HG03432 (cell line): Measurements from ENCODE around the gene C1QTNF8.

ENCODE experiments used
- ATAC-seq: cut with Tn5 transposase; IDR thresholded peaks from one replicate; pipeline ENCODE4 v1.9.1; 2021; ENCODE audit warnings: mild to moderate bottlenecking, moderate library complexity; ENCODE audit not compliant: unreplicated experiment

C1QTNF8 gene

DNA sequence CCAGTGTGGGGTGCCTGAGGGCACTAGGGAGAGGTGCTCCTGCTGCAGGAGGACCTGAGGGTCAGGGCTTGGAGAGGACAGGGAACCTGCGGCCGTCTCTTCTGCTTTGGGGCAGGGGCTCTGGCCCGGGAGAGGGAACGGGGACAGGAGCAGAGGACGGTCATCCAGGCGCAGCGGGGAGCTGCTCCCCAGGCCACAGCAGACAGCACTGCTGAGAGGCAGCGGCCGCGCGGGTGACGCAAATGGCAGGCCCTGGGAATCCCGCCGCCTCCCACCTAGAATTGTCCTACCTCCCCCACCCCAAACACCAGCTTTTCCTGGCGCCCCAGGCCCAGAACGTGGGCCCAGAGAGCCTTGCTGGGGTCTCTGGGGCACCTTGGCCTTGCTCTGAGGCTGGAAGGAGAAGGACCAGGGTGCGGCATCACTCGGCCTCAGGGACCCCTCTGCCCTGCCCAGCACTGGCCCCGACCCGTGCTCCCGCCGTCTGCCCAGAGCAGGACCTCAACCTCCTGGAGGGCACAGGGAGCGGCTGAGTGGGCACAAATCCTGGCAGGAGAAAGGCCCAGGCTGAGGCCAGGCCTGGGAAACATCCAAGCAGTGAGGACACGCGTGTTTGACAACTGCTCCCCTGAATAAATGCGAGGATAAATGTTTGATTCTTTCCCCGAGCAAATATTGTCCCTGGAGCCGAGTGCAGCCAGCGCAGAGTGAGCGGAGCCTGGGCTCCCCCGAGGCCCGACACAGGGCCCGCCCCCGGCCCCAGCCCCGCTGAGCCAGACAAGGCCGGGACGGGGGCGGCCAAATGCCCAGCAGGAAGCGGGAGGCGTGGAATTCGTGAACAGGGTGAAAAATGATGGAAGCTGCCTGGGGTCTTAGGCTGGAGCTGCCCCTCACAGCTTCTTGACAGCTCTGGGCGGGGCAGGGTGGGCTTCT is 15.0 kb downstream of the C1QTNF8 start:
- ATAC-seq: no peak

DNA sequence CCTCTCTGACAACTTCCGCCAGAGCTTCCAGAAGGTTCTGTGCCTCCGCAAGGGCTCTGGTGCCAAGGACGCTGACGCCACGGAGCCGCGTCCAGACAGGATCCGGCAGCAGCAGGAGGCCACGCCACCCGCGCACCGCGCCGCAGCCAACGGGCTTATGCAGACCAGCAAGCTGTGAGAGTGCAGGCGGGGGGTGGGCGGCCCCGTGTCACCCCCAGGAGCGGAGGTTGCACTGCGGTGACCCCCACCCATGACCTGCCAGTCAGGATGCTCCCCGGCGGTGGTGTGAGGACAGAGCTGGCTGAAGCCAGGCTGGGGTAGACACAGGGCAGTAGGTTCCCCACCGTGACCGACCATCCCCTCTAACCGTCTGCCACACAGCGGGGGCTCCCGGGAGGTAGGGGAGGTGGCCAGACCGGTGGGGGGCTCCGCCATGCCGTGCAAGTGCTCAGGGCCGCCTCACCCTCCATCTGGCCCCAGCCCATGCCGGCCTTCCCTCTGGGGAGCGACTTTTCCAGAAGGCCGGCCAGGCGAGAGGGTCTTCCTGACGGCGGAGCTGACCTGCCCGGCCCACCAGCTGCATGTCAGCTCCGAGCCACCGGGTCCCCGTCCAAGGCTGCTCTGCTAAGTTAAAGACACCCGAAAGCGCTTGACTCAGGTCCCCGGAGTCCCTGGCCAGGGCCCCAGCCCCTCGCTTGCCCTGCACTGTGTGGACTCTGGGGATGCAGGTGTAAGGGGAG is 16.1 kb downstream of the C1QTNF8 start:
- ATAC-seq: no peak

DNA sequence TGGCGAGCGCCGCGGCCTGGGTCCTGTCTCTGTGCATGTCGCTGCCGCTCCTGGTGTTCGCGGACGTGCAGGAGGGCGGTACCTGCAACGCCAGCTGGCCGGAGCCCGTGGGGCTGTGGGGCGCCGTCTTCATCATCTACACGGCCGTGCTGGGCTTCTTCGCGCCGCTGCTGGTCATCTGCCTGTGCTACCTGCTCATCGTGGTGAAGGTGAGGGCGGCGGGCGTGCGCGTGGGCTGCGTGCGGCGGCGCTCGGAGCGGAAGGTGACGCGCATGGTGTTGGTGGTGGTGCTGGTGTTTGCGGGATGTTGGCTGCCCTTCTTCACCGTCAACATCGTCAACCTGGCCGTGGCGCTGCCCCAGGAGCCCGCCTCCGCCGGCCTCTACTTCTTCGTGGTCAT is 16.7 kb downstream of the C1QTNF8 start:
- ATAC-seq: no peak

DNA sequence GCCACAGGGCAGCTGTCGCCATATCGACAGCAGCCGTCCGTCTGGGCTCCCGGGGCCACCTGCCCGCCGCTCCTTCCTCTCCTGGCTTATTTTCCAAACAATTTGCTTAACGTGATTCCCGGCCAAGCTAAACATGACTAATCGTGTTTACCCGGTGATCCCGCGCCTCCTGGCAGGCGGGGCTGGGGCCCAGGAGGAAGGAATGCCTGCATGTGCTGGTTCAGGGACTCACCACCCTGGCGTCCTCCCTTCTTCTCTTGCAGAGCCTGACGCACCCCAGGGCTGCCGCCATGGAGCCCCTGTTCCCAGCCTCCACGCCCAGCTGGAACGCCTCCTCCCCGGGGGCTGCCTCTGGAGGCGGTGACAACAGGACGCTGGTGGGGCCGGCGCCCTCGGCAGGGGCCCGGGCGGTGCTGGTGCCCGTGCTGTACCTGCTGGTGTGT is 17.4 kb downstream of the C1QTNF8 start:
- no peak for ATAC-seq

DNA sequence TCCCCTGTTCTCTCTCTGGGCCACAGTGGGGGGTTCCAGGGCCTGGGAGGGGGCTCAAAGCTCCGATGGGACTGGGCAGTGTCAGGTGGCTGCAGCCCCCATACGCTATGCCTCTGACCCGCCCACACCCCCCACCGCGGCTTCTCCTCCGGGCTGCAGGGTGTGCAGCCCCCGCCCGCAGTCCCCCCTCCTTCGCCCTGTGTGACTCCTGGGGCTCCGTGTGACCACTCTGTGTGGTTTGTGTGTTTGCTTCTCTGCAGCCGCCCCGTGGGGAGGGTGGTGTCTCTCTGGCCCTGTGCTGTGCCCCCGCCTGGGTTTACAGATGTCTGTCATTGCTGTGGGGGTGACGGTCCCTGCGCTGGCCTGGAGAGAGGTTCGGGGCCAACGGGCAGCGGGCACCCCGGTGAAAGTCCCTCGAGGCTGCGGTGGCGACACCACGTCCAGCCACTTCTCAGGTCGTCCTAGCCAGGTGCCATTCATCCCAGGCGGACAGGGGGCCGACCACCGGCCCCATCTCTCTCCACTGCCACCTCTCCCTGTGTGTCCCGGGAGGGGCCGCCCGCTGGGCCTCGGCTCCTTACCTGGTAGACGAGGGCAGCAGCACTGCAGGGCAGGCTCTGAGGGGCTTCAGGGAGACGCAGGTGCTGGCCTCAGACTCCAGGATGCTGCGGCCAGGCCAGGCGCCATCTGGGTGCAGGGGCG is 18.0 kb downstream of the C1QTNF8 start:
- no peak for ATAC-seq

DNA sequence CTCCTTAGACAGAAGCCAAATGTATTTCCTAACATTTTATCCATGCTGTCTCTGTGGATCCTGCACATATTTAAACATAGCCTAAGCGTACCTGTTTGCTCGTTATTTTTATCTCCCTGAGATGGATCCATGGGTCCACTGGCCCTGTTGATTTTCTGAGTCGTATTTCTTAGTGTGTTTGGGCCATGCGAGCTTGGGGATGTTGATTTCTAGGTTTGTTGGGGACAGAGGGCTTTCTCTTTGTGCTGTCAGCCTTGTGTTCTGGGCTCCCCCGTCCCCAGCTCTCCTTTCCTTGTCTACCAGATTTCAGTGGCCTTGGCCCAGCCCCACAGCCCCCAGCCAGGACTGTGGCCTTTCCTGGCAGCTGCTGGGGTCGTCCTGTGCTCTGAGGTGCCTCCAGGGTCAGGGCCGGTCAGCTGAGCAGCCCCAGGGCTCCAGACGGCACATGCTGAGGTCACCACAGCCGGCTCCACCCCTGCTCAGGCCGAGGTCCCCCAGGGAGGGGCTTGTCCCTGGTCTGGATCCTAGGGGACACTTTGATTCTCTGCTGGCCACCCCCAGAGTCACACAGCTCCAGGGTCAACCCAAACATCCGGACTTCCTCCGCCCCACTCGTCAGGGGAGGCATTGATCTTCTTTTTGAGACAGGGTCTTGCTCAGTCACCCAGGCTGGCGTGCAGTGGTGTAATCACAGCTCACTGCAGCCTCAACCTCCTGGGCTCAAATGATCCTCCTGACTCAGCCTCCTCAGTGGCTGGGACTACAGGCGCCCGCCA is 19.1 kb downstream of the C1QTNF8 start:
- ATAC-seq: no peak

DNA sequence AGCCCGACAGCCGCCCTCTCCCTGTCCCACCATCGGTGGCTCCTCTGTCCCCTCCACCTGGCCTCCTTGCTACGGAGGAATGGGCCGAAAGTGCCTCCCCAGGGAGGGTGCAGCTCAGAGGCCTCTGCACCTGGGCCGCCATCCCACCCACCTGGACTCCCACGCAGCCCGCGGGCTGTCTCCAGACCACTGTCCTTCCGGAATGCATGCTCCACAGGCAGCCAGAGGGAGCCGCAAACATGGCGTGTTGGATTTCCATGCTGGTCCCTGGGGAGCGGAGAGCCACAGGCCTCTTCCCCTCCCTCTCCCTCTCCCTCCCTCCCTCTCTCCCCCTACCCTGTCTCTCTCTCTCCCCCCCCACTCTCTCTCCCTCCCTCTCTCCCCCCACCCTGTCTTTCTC is 20.5 kb downstream of the C1QTNF8 start:
- no peak for ATAC-seq

DNA sequence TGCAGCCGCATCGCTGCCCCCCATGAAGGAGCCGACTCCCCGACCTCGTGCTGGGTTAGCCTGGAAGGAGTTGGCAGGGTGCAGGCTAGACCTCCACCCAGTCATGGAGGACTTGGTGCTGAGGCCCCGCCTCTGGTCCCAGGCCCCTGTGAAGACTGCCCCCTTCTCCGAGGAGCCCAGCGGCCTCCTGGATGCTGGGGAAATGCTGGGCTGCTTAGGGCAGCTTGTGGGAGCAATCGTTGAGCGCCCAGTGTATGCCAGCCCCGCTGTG is 21.7 kb downstream of the C1QTNF8 start:
- no peak for ATAC-seq

DNA sequence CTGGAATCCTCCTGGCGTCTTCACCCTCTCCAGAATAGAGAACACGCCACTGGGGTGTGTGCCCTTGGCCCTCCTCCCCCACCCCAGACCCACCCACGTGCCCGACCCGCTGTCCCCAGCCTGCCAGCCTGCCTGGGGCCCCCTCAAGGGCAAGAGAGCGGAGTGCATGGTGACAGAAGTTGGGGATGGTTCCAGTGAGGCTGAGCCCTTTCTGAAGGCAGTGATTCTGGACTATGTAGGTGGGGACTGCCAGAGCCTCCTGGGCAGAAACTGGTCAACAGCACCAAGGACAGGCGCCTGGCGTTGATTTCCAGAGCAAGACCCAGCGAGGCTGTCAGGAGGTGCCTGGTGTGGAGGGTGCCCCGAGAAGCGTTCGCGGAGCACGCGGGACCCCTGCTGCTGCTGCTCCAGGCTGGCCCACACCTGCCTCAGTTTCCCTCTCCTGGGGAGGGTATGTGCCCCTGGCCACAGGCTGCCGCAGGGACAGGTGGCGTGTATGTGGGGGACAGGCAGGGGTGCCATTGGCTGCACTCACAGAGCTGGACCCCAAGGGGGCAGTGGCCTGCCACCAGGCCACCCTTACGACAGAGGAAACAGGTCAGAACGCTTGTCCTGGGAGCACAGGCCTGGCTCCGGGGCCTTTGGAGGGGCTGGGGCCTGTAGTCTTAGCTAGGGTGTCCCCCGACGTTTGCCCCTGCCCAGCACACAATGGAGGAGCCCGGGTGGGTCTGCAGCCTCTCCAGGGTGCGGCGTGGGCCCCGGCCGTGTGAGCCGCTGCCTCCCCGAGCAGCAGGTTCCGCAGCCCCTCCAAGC is 22.3 kb downstream of the C1QTNF8 start:
- no peak for ATAC-seq

DNA sequence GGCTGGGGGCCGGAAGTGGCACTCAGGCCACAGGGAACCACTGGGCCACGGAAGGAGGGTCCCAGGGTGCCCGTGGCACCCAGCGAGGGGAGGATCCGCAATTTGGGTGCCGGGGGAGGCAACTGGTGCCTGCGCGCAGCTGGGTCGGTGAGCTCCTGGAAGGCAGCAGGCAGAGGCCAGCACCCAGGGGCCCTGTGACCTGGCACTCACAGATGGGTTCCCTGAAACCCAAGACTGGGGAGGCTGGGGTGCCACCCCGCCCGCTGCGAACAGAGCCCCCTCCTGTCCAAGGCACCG is 22.8 kb downstream of the C1QTNF8 start:
- no peak for ATAC-seq

DNA sequence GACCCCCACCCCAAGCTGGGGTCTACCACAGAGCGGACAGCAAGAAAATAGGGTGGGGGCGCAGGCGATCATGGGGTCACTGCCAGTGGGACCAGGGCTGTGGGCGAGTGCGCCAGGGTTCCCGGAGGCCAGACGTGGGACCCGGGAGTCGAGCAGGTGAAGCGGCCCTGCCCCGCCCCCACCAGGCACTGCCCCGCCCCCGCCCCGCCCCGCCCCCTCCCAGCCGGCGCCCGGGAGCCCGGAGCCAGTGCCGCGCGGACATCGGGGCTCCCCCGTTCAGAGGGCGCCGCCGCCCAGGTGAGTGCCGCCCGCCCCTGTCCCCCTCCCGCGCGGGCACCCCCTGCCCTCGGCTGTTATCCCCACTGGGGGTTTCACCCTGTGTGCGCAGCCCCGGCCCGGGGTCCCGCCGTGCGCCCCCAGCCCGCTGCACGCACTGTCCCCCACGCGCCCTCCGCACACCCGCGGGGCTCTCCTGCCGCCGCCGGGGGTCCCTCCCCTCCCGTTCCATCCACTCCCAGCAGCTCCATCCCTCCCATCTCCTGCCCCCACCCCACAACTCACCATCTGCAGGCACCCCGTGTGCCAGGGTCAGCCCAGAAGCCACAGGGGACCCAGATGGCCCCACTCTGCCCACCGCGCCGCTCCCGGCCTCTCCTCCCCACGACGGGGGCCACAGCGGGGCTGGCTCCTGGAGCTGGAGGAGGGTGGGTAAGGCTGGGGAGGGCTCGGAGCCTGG is 23.4 kb downstream of the C1QTNF8 start, which contains the start of gene SSTR5:
SSTR5 (plus strand) TSS at position 222 of the 736 bp plus-strand sequence. CDS start 6,122 bp downstream, outside the sequence.
- ATAC-seq: no peak

DNA sequence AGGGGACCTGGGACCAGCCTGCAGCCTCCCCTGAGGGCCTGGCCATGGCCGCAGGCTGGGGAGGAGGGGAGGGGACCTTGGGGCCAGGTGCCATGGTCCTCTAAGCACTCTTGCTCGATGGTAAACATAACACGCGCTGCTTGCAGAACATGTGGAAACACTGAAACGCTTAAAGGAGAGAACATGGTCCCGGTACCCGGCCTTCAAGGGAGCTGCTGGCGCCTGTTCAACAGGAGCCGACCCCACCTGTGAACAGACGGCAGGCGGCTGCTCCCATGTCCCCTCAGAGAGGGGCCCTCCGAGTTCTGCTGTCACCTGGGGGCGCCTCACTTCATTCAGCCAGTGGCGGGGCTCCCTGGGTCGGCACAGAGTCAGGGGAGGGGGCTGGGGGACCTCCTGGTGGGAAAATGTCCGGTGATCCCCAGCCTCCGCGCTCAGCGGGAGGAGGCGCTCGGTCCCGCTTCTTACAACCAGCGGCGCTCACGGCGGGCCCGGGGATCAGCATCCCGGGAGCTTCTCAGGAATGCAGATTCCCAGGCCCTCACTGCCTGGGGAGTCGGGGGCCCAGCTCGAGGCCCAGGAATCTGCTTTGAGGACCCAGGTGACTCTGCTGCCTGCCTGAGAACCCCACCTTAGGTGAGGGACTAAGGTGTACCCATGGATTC is 24.4 kb downstream of the C1QTNF8 start:
- no peak for ATAC-seq

DNA sequence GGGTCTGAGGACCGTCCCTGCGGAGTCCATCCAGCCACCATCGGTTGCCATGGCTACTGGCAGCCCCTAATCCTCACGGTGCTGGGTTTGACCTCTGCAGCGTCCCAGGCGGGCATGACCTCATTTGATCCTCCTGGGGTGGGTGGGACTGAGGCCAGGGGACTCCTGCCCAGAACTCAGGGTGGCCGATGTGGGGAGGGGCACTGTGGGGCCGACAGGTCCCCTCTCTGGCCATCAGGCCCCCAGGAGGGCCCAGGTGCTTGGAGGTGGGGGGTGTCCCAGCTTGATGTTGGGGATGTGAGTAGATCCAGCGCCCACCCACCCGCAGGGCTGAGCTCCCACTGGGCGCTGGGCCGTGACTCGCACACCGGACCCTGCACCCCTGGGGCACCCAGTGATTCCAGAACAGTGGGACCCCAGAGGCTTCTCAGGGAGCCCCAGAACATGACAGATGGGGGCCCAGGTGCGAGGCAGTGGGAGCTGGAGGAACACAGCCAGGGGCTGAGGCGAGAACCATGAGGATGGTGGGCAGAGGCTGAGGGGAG is 25.1 kb downstream of the C1QTNF8 start:
- no peak for ATAC-seq

DNA sequence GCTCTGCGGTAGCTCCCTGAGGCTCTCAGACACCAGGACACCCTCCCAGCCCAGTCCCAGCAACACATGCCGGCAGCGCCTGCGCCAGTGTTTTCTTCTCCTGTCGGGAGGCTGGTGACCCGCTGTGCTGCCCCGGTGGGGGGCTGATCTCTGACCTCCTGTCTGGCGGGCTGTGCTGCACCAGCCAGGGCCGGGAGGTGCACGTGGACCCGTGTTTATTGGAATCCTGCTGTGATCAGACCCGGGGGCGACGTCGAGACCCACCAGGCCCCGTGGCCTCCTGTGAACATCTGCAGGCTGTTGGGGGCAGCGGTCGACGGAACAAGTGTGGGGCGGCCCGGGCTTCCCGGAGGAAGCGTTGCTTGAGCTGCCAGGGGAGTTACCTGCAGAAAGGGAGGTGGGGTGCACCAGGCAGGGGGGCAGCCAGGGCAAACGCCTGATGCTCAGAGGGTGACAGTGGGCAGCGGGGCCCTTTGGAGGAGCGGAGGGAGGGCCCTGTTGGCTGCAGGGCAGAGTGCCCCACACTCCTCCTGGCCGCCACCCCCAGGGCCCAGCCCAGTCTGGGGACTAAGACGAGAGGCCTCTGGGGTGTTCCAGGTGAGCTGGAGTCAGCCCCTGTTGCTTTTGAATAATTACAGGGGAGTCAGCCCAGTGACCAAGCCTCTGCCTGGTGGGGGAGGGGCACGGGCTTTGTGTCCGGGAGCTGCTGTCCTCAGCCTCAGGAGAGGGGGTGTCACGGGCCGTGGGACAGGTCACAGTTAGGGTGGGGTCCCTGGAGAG is 25.8 kb downstream of the C1QTNF8 start:
- ATAC-seq: no peak

DNA sequence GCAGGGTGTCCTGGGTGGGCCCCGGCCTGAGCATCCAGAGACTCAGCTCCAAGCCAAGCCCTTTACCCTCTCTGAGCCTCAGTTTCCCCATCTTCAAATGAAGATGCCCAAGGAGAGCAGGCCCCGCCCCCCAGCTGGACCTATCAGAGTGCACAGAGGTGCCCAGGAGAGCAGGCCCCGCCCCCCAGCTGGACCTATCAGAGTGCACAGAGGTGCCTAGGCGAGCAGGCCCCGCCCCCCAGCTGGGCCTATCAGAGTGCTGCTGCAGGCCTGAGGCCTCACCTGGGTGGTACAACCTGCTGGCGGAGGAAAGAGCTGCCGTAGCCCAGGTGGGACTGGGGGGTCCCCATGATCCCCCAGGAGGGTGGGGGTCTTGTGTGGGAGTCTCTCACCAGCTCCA is 26.9 kb downstream of the C1QTNF8 start:
- ATAC-seq: no peak

DNA sequence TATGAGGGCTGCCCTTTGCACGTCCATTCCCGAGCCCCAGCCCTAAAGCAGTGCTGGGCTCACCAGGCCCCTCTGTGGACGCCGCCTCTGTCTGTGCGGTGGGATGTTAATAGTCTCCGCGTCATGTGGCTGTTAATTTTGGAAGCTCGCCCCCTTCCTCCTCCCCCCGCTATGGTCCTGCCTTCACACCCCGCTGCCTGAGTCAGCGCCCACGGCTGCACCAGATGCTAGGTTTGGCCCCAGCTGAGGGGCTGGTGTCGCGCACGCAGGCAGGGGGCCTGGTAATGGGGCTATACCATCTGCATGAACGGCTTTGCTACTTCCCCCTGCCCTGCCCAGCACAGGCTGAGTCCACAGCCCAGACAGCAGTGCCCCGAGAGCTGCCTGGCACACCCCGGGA is 27.6 kb downstream of the C1QTNF8 start:
- ATAC-seq: no peak

DNA sequence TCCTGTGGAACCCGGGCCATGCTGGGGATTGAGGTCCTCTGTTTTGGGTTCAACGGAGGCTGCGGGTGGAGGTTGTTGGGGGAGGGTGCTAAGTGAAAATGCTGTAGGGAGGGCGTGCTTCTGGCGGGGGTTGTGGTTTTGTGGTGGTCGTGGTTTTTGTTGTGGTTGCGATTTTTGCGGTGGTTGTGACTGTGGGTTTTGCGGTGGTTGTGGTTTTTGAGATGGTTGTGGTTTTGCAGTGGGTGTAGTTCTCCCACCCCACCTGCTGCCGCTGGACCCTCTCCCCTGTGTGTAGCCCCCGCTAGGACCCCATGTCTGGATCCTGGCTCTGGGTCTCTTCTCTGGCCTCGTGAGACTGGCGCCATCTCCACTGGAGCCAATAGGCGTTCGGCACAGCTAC is 28.4 kb downstream of the C1QTNF8 start:
- no peak for ATAC-seq

DNA sequence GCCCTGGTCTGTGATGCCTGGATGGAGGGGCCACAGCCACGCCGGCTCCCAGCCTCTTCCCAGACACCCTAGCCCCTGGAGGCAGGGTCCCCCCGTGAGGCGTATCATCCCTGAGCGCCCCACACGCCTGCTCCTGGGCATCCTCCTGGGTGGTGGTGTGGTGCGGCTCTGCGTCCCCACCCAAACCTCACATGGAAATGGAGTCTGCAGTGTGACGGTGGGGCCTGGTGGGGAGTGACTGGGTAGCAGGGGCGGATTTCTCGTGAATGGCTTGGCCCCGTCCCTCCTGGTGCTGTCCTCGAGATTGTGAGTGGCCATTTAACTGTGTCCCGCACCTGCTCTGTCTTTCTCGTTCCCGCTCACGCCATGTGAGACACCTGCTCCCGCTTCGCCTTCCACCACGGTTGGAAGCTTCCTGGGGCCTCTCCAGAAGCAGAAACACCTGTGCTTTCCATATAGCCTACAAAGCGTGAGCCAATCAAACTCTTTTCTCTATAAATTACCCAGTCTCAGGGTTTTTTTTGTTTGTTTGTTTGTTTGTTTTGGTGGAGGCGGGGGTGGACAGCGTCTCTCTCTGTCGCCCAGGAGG is 29.4 kb downstream of the C1QTNF8 start:
- ATAC-seq: no peak
